ENCODE data around the gene HPS4.
"Not testable (repeated sequence)": the region's sequence is repeated elsewhere in the genome, so short reads cannot be mapped to it uniquely, and the experiment has no call there.

Gene HPS4

GRCh38 chr22:26409719-26410335, 73.8 kb downstream of the HPS4 start:
- no peak for DNase-seq (ENCODE audit: extremely low spot score)
- no peak for TF ChIP-seq HDGF (IDR thresholded peaks at IDR 0.05; ENCODE audit: borderline replicate concordance)
- TF ChIP-seq PKNOX1 (IDR thresholded peaks at IDR 0.05), result no peak
- TF ChIP-seq ARNT (IDR thresholded peaks at IDR 0.05), result no peak
- no peak for TF ChIP-seq BHLHE40 (IDR thresholded peaks at IDR 0.05; ENCODE audit: borderline replicate concordance)
- no peak for TF ChIP-seq FOXK2 (IDR thresholded peaks at IDR 0.05)
- no peak for TF ChIP-seq LEF1 (IDR thresholded peaks at IDR 0.05; ENCODE audit: borderline replicate concordance)
- TF ChIP-seq L3MBTL2 (conservative IDR thresholded peaks at IDR 0.05), result no peak
- TF ChIP-seq NFRKB (IDR thresholded peaks at IDR 0.05), result no peak
- TF ChIP-seq FOXM1 (IDR thresholded peaks at IDR 0.05; ENCODE audit: borderline replicate concordance), result no peak
- no peak for TF ChIP-seq SP1 (IDR thresholded peaks at IDR 0.05)
- no peak for TF ChIP-seq ZNF384 (IDR thresholded peaks at IDR 0.05)
- CTCF ChIA-PET, result interaction anchor here (1.0 kb wide), 1 partner anchor 51 kb away, joined by 3 read pairs; no protein-coding TSS in a partner anchor
- POLR2A ChIA-PET, result no interaction called here

GRCh38 chr22:26408562-26409220, 74.9 kb downstream of the HPS4 start:
- DNase-seq (ENCODE audit: extremely low spot score); CTCF ChIA-PET; POLR2A ChIA-PET: not testable (repeated sequence)

GRCh38 chr22:26406118-26406517, 77.5 kb downstream of the HPS4 start:
- POLR2A ChIA-PET, result interaction anchor here (1.4 kb wide), 1 partner anchor 11 kb away, joined by 3 read pairs; no protein-coding TSS in a partner anchor
- CTCF ChIA-PET, result no interaction called here
- DNase-seq (ENCODE audit: extremely low spot score), result no peak
- TF ChIP-seq L3MBTL2 (conservative IDR thresholded peaks at IDR 0.05) (peak; percentile 63), SUZ12 (IDR thresholded peaks at IDR 0.05) (no peak)

- DNase-seq (ENCODE audit: extremely low spot score), result no peak
- ChIA-PET CTCF (interaction anchor here (0.7 to 0.9 kb wide), 2 partner anchors 39 to 56 kb away, joined by 3 to 4 read pairs; no protein-coding TSS in a partner anchor), POLR2A (interaction anchor here (0.9 to 1.4 kb wide), 2 partner anchors 10 to 76 kb away, joined by 3 read pairs; no protein-coding TSS in a partner anchor)
- no peak for TF ChIP-seq L3MBTL2 (conservative IDR thresholded peaks at IDR 0.05)
- no peak for TF ChIP-seq CTBP1 (IDR thresholded peaks at IDR 0.05; ENCODE audit: borderline replicate concordance)
- no peak for TF ChIP-seq ZNF384 (IDR thresholded peaks at IDR 0.05)
- TF ChIP-seq NFRKB (IDR thresholded peaks at IDR 0.05), result no peak
- no peak for TF ChIP-seq HDGF (IDR thresholded peaks at IDR 0.05; ENCODE audit: borderline replicate concordance)
Observed at GRCh38 chr22:26404851-26405421, 78.6 kb downstream of the HPS4 start.

GRCh38 chr22:26401726-26402125, 81.9 kb downstream of the HPS4 start:
- CTCF ChIA-PET, result no interaction called here
- no peak for DNase-seq (ENCODE audit: extremely low spot score)
- POLR2A ChIA-PET, result no interaction called here
- no peak for TF ChIP-seq HDGF (IDR thresholded peaks at IDR 0.05; ENCODE audit: borderline replicate concordance)

Data from HEK293T (cell line).